IMR-90 (cell line): ENCODE results near the gene ZNF366. TPM values are rescaled to one million over a fixed set of nuclear protein-coding genes. Genes with fewer than 3 reads are reported as not detected.

ENCODE experiments used
- ATAC-seq: fragments of 200-7000 bp; cut with Tn5 transposase; 2 replicates; pipeline ENCODE4 v1.9.1; 2020; ENCODE audit warnings: low read depth, mild to moderate bottlenecking, moderate library complexity
- BruUV-seq: library from RNA; stranded (reverse); fragments of 400-500 nt; replicated peaks from 2 replicates; lab custom pipeline; 2021; lab: Mats Ljungman, UMichigan
- CTCF ChIA-PET: fragments of 300-600 bp; formaldehyde crosslinking; extraction: SDS; loops from one replicate; lab custom pipeline; 2021; ENCODE audit warnings: antibody characterized with exemption; lab: Yijun Ruan, JAX
- POLR2A ChIA-PET: fragments of 300-600 bp; sonication (Branson Sonifier 250); formaldehyde crosslinking; loops from one replicate; lab custom pipeline; 2022; ENCODE audit warnings: antibody characterized with exemption; ENCODE audit not compliant: unreplicated experiment; lab: Charles Lee
- DNase-seq: peaks from one replicate; pipeline ENCODE4 v3.0.0; 2013
- H2AFZ ChIP-seq: replicated peaks from 2 replicates; pipeline ENCODE3; 2013; ENCODE audit warnings: low read length, mild to moderate bottlenecking; ENCODE audit not compliant: poor library complexity
- H2AK5ac ChIP-seq: 2 replicates; pipeline ENCODE4 v1.6.1; 2013; ENCODE audit warnings: low read depth, low read length, inconsistent platforms
- H2AK9ac ChIP-seq: replicated peaks from 2 replicates; pipeline ENCODE3; 2013; ENCODE audit warnings: mild to moderate bottlenecking, low read depth, low read length, moderate library complexity; ENCODE audit not compliant: poor library complexity
- H2BK120ac ChIP-seq: 2 replicates; pipeline ENCODE4 v1.6.1; 2013; ENCODE audit warnings: low read depth, low read length, inconsistent platforms
- H2BK15ac ChIP-seq: 3 replicates; pipeline ENCODE4 v1.6.1; 2013; ENCODE audit warnings: low read depth, low read length, inconsistent platforms
- H2BK20ac ChIP-seq: 2 replicates; pipeline ENCODE4 v1.6.1; 2013; ENCODE audit warnings: low read depth, mild to moderate bottlenecking, inconsistent platforms, low read length, moderate library complexity
- H2BK5ac ChIP-seq: 2 replicates; pipeline ENCODE4 v1.6.1; 2013; ENCODE audit warnings: mild to moderate bottlenecking, low read depth, low read length, inconsistent platforms; ENCODE audit not compliant: poor library complexity, severe bottlenecking
- H3K14ac ChIP-seq: replicated peaks from 2 replicates; pipeline ENCODE4 v1.6.1; 2013; ENCODE audit warnings: low read depth, low read length, inconsistent platforms
- H3K18ac ChIP-seq: 2 replicates; pipeline ENCODE4 v1.6.1; 2013; ENCODE audit warnings: low read depth, low read length, control low read depth
- H3K23ac ChIP-seq: 2 replicates; pipeline ENCODE4 v1.6.1; 2013; ENCODE audit warnings: low read depth, low read length, inconsistent platforms
- H3K27ac ChIP-seq: 2 replicates; pipeline ENCODE4 v1.5.1; 2013; ENCODE audit warnings: mild to moderate bottlenecking, control low read depth, low read length; ENCODE audit not compliant: insufficient read depth
- H3K27me3 ChIP-seq: 2 replicates; pipeline ENCODE4 v1.6.1; 2013; ENCODE audit warnings: low read length; ENCODE audit not compliant: control insufficient read depth, insufficient read depth
- H3K36me3 ChIP-seq: 2 replicates; pipeline ENCODE4 v1.6.1; 2013; ENCODE audit warnings: low read length, mixed read lengths; ENCODE audit not compliant: control insufficient read depth, insufficient read depth
- H3K4ac ChIP-seq: 2 replicates; pipeline ENCODE4 v1.6.1; 2013; ENCODE audit warnings: low read depth, low read length, inconsistent platforms
- H3K4me1 ChIP-seq: 2 replicates; pipeline ENCODE4 v1.6.1; 2013; ENCODE audit warnings: low read length, mixed read lengths; ENCODE audit not compliant: control insufficient read depth, insufficient read depth
- H3K4me2 ChIP-seq: 2 replicates; pipeline ENCODE4 v1.6.1; 2013; ENCODE audit warnings: low read depth, mild to moderate bottlenecking, control low read depth, low read length, moderate library complexity
- H3K4me3 ChIP-seq: 2 replicates; pipeline ENCODE4 v1.5.1; 2013; ENCODE audit warnings: low read depth, mild to moderate bottlenecking, control low read depth, low read length, moderate library complexity; ENCODE audit not compliant: insufficient read depth
- H3K56ac ChIP-seq: 2 replicates; pipeline ENCODE4 v1.6.1; 2013; ENCODE audit warnings: low read length, inconsistent platforms; ENCODE audit not compliant: insufficient read depth; ENCODE audit errors: extremely low read depth
- H3K79me1 ChIP-seq, 2 experiments: 2 replicates each; pipeline ENCODE4 v1.6.1; 2013; ENCODE audit warnings: low read length in 2 of 2, inconsistent platforms in 1 of 2, low read depth in 1 of 2
- H3K9ac ChIP-seq: 2 replicates; pipeline ENCODE4 v1.6.1; 2013; ENCODE audit warnings: low read depth, low read length, control low read depth
- H3K9me1 ChIP-seq: 2 replicates; pipeline ENCODE4 v1.6.1; 2013; ENCODE audit warnings: low read length, inconsistent platforms; ENCODE audit not compliant: insufficient read depth
- H3K9me3 ChIP-seq: 2 replicates; pipeline ENCODE4 v1.6.1; 2013; ENCODE audit warnings: low read length; ENCODE audit not compliant: control insufficient read depth, insufficient read depth
- H4K20me1 ChIP-seq: 2 replicates; pipeline ENCODE4 v1.6.1; 2013; ENCODE audit warnings: low read length, inconsistent platforms; ENCODE audit not compliant: insufficient read depth
- H4K5ac ChIP-seq: 2 replicates; pipeline ENCODE4 v1.6.1; 2013; ENCODE audit warnings: mild to moderate bottlenecking, low read depth, low read length, control low read depth
- H4K8ac ChIP-seq, 2 experiments: 2 replicates each; pipeline ENCODE4 v1.6.1; 2013; ENCODE audit warnings: low read depth in 2 of 2, low read length in 2 of 2, control low read depth in 1 of 2, inconsistent platforms in 1 of 2
- H4K91ac ChIP-seq: 2 replicates; pipeline ENCODE4 v1.6.1; 2013; ENCODE audit warnings: low read depth, low read length, inconsistent platforms; ENCODE audit not compliant: insufficient read depth
- BHLHE40 ChIP-seq: fragments of 150-350 bp; IDR thresholded peaks from 2 replicates; pipeline ENCODE4 v1.6.1; 2016; ENCODE audit warnings: mild to moderate bottlenecking, low read depth, low read length
- CEBPB ChIP-seq: IDR thresholded peaks from 2 replicates; pipeline ENCODE4 v1.6.1; 2012; ENCODE audit warnings: low read depth, low read length, improper control_type of control experiment
- CTCF ChIP-seq: conservative IDR thresholded peaks from 2 replicates; pipeline ENCODE4 v1.5.1; 2012; ENCODE audit warnings: mild to moderate bottlenecking, low read depth, low read length, improper control_type of control experiment
- ELK1 ChIP-seq: fragments of 150-350 bp; IDR thresholded peaks from 2 replicates; pipeline ENCODE4 v1.6.1; 2016; ENCODE audit warnings: low read depth, mild to moderate bottlenecking, low read length, moderate library complexity, borderline replicate concordance
- FOS ChIP-seq: fragments of 150-350 bp; IDR thresholded peaks from 2 replicates; pipeline ENCODE4 v1.6.1; 2016; ENCODE audit warnings: low read depth, low read length
- MAFK ChIP-seq: IDR thresholded peaks from 2 replicates; pipeline ENCODE4 v1.6.1; 2012; ENCODE audit warnings: low read depth, low read length, improper control_type of control experiment
- MAZ ChIP-seq: IDR thresholded peaks from 2 replicates; pipeline ENCODE4 v1.6.1; 2012; ENCODE audit warnings: low read depth, mild to moderate bottlenecking, low read length, improper control_type of control experiment, moderate library complexity, borderline replicate concordance
- NFE2L2 ChIP-seq: fragments of 150-350 bp; IDR thresholded peaks from 2 replicates; pipeline ENCODE4 v1.6.1; 2016; ENCODE audit warnings: low read depth, mild to moderate bottlenecking, low read length
- POLR2A ChIP-seq: IDR thresholded peaks from 2 replicates; pipeline ENCODE4 v1.6.1; 2012; ENCODE audit warnings: mild to moderate bottlenecking, low read depth, low read length
- RAD21 ChIP-seq: IDR thresholded peaks from 2 replicates; pipeline ENCODE4 v1.6.1; 2012; ENCODE audit warnings: low read length, improper control_type of control experiment
- RFX5 ChIP-seq: IDR thresholded peaks from 2 replicates; pipeline ENCODE4 v1.8.0; 2012; ENCODE audit warnings: low read depth, mild to moderate bottlenecking, low read length, moderate library complexity
- SMC3 ChIP-seq: fragments of 150-350 bp; IDR thresholded peaks from 2 replicates; pipeline ENCODE4 v1.6.1; 2016; ENCODE audit warnings: low read depth, mild to moderate bottlenecking, antibody characterized with exemption, low read length, moderate library complexity
- USF2 ChIP-seq: fragments of 150-350 bp; IDR thresholded peaks from 2 replicates; pipeline ENCODE4 v1.6.1; 2017; ENCODE audit warnings: mild to moderate bottlenecking, antibody characterized with exemption, low read length, low read depth
- WGBS, 2 experiments: methylation state at CpG; one replicate each; pipeline versions ENCODE4 v1.1.5 to v1.1.7; 2013; ENCODE audit warnings: missing lambda C conversion rate in 2 of 2; ENCODE audit not compliant: insufficient read length in 1 of 2; ENCODE audit errors: extremely low coverage in 2 of 2; 5-methylcytosine and 5-hydroxymethylcytosine counted together
- dilution Hi-C: fragments of 300-500 bp; cut with HindIII; formaldehyde crosslinking; loops from one replicate; pipeline ENCODE4 v1.14.3; 2018; ENCODE audit warnings: low sequenced_read_pairs; ENCODE audit not compliant: unreplicated experiment
- in situ Hi-C: fragments of 300-500 bp; cut with MboI; formaldehyde crosslinking; loops from 3 replicates; pipeline ENCODE4 v1.14.3; 2019; ENCODE audit warnings: low sequenced_read_pairs, inconsistent platforms, mixed read lengths
- intact Hi-C: fragments of 100-400 bp; cut with micrococcal nuclease; formaldehyde crosslinking; loops from 2 replicates; pipeline ENCODE4 v1.10.0; 2022
- polyA plus RNA-seq, 3 experiments: library from polyadenylated mRNA; depleted of rRNA; stranded (reverse); fragments of >200 nt; gene quantifications; 2 replicates each; pipeline ENCODE4 v1.2.3, GENCODE V29; 2012; ENCODE audit warnings: low replicate concordance in 1 of 3
- total RNA-seq: library from RNA; depleted of rRNA; stranded (reverse); fragments of >200 nt; gene quantifications from 2 replicates; pipeline ENCODE4 v1.2.3, GENCODE V29; 2012

ZNF366 gene
- total and polyA plus RNA-seq, 2 of the 4 experiments (the other 2 are of a cell fraction): not detected

- Histone ChIP-seq H2BK15ac (no peak overlapping the region), H2BK20ac (no peak overlapping the region), H4K8ac (no peak overlapping the region), H2AK5ac (no peak overlapping the region), H3K4ac (no peak overlapping the region), H4K5ac (no peak overlapping the region), H3K23ac (no peak overlapping the region), H2BK5ac (no peak overlapping the region), H3K27ac (no peak overlapping the region), H3K79me1 (no peaks in the 10 kb centered on the region), H3K4me2 (no peak overlapping the region), H4K20me1 (no peaks in the 10 kb centered on the region), H2BK120ac (no peak overlapping the region), H4K91ac (no peak overlapping the region), H3K4me3 (no peak overlapping the region), H2AFZ (no peak overlapping the region), H2AK9ac (no peak overlapping the region), H3K9ac (no peak overlapping the region), H3K18ac (no peak overlapping the region), H3K27me3 (no peaks in the 10 kb centered on the region), H3K36me3 (no peaks in the 10 kb centered on the region), H3K9me3 (no peaks in the 10 kb centered on the region), H3K9me1 (peaks cover 11% of the 10 kb centered on the region), H3K4me1 (peaks cover 10% of the 10 kb centered on the region), H3K56ac (no peak overlapping the region), H3K14ac (no peak overlapping the region)
- DNase-seq (no peak), ATAC-seq (no peak)
- CTCF ChIA-PET: no interaction called here
- POLR2A ChIA-PET: no interaction called here
- in situ Hi-C loops: no loop called here
- no TSS peak for BruUV-seq
- TF ChIP-seq POLR2A (no peak), USF2 (no peak), SMC3 (no peak), NFE2L2 (no peak), RAD21 (no peak), FOS (no peak), MAFK (no peak), MAZ (no peak), ELK1 (no peak), CEBPB (no peak), CTCF (no peak), RFX5 (no peak), BHLHE40 (no peak)
- WGBS, 2 experiments: no CpG with 5 or more reads among the region's 1 CpG
- intact Hi-C loops: no loop called here
- dilution Hi-C loops: no loop called here
Measured at GRCh38 chr5:72457491-72457890, 49.7 kb downstream of the ZNF366 start.
